GM21515 (cell line): ENCODE results near the gene DOK4.

Experiments
- ATAC-seq: cut with Tn5 transposase; IDR thresholded peaks from one replicate; pipeline ENCODE4 v1.9.1; 2021; ENCODE audit not compliant: unreplicated experiment

The DOK4 gene

GRCh38 chr16:57478396-57479204 is 7.7 kb downstream of the DOK4 start:
- no peak for ATAC-seq

DNA sequence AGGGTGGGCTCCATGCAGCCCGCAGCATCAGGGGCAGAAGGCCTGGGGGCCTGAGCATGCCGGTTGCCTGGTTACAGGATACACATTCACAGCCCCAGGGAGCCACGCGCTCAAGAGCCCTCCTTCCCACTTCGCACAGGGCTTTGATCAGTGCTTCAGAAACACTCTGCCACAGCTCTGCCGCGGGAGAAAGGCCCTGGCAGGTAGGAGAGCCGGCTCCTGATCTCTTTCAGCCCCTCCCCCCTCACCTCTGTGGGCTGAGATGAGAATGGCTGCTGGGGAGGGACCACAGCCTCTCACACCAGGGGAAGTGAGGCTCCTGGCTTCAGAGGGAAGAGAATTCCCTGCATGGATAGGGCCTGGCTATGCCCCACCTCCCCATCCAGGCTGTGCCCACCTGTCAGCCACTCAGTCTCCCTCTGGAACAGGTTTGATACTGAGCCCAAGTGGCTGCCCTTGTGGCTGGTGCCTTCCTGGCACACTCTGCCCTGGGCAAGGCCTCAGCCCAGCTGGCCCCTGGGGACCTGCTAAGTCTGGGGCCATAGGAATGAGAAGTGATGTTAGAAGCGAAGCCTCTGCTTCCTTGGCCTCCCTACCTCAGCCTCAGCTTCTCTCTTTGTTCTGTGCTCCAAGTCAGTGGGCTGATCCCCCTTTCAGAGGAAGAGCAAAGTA is 8.6 kb downstream of the DOK4 start:
- ATAC-seq: no peak

DNA sequence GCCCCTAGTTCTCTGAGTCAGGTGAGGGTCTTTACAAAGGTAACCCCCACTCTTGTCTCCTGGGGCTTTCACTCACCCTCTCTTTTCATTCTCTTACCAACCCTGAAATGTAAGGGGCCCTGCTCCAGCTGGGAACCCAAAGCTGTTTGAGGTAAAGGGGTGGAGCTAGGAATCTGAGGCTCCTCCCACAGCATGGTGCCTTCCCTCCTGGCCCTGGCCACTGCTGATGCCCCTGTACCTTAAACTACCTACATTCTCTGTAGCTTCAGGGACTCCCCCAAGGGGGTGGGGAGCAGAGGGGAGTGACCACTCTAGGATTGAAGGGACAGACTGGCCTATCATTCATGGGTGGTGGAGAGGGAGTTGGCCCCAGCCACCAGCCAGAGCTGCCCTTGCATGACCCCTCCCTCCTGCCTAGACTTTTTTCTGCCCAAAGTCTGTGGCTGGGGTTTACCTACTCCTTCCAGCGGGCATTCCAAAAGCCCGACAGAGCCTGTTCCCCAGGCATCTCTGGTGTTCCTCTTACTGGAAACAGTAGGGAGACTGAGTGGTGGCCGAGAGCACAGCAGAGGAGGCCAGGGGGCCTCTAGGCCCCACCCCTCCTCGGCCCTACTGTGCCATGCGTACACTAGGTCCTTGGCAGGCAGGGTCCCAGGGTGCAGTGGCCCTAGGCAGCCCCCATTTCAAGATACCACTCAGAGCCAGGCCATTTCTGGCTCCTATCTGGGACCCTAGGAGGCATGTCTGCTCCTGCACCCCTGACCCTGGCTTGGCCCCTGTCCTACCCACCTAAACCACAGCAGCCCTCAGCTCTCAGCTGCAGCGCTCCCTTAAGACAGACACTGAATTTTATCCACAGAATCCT is 9.5 kb downstream of the DOK4 start:
- ATAC-seq: no peak

GRCh38 chr16:57475711-57476339 is 10.5 kb downstream of the DOK4 start:
- peak; percentile 86 for ATAC-seq

DNA sequence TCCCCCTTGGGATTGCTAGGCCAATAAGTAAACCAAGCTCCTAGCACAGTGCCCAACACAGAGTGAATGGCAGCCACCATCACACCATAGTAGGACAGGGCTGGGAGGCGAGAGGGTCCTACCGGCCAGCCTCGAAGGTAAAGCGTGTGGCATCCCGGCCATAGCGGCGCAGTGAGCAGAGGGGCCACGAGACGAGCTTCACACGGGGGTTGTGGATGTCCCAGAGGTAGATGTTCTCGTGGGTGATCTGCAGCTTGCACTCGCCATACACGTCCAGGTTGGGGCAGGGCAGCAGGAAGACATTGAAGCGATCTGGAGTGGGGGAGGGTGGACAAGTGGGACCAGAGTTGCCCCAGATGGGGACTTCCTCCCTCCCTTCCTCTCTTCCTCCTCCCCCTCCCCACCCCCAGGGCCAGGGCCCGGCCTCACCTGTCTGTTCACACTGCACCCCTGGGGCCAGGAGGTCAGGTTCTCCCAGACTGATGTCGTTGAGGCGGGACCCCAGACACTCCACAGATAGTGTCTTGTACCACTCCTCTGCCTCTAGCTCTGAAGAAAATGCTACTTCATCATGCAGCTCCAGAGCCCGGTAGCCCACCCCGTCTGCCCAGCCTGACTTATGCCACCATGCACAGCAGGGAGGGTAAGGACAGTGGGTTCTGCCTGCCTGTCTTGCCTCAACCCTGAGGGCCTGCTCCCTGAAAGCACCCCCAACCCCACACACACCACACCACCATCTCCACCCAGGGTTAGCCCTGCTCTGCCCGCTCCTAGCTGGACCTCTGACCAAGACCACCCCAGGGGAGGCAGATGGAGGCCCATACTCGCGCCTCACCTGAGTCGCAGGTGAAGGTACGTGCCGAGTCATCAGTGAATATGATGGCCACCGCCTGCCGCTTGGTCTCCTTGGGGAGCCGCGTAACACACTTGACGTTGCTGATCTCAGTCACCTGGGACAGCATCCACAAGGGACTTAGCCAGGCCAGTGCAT is 11.3 kb downstream of the DOK4 start:
- no peak for ATAC-seq

DNA sequence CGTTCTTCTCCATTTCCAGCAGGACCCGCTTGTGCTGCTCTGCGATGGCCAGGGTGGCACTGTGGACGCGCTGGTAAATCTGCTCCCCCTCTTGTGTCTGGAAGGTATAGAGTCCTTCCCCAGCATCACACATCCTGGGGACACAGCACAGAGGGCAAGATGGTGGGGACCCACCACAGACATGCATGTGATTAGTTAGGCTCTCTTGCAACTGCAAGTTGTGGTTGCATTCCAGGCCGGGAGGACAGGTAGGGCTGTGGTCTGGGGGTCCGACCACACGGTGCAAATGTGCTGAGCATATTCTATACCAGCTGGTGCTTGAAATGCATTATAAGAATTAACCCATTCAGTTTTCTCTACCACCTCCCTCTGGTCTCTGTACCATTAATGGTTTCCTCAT is 12.4 kb downstream of the DOK4 start:
- no peak for ATAC-seq

GRCh38 chr16:57473176-57473840 is 13.0 kb downstream of the DOK4 start:
- no peak for ATAC-seq

DNA sequence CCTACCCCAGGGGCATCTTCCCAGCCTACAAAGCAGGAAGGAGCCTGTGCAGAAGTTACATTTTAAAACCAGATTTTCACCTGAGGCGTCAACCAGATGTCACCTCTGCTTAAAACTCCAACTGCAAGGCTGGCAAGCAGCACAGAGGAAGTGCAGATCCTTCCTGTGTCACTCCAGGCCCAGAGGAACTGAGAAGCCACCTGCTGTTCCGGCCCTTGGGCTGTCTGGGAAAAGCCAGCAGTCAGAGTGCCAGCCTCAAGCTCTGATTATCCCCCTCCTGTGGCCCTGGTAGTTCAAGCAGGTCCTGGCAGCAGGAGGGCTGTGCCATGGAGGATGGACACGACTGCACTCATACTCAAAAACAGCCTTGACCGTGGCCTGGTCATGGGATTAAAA is 13.6 kb downstream of the DOK4 start:
- no peak for ATAC-seq

GRCh38 chr16:57471852-57472664 is 14.2 kb downstream of the DOK4 start:
- no peak for ATAC-seq

DNA sequence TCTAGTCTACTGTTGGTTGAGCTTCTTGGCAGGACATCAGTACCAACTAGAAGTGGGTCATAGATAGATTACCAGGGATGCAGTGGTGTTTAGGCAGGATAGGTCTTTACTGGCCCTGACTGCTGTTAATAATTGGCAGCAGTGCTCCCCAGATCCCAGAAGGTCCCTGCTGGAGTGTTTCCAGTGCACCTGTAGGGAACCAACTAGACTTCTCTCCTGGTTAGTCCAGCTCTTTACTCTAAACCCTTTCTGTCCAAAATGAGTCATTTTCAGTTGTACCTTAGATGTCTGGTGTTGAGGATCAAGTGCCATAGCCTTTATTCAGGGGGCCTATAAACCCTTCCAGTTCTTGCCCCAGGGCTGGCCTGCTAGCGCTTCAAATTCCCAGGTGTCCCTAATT is 15.1 kb downstream of the DOK4 start:
- ATAC-seq: no peak

DNA sequence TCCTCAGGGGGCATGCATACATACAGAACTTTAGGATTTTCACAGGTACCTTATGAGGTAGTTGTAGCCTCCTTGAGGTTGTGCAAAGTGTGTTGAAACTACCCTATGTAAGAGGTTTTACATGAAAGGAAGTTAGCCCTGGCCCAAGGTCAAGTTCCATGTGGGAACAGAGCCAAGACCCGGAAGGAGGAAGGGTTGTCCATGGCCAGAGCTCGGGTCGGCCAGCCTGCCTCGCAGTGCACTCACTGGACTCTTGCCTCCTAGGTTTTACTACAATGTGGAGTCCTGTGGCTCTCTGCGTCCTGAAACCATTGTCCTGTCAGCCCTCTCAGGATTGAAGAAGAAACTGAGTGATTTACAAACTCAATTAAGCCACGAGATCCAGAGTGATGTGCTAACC is 15.6 kb downstream of the DOK4 start:
- no peak for ATAC-seq

- no peak for ATAC-seq
Observed at GRCh38 chr16:57469917-57470470, 16.3 kb downstream of the DOK4 start.

DNA sequence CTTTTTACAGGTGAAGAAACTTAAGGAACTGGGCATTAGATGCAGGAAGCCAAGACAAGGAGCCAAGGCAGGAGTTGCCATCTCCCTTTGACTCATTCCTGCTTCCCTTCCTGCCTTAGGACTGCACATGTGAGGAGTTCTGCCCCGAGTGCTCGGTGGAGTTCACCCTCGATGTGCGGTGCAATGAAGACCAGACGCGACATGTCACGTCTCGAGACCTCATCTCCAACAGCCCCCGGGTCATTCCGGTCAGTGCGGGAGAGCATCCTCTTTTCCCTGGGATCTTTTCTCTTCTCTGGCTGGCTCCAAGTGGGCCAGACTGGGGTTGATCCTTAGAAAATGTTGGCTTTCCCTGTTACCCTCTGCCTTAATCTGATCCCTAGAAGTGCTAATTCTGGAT is 17.2 kb downstream of the DOK4 start:
- ATAC-seq: no peak

GRCh38 chr16:57468346-57468745 is 17.9 kb downstream of the DOK4 start:
- no peak for ATAC-seq

DNA sequence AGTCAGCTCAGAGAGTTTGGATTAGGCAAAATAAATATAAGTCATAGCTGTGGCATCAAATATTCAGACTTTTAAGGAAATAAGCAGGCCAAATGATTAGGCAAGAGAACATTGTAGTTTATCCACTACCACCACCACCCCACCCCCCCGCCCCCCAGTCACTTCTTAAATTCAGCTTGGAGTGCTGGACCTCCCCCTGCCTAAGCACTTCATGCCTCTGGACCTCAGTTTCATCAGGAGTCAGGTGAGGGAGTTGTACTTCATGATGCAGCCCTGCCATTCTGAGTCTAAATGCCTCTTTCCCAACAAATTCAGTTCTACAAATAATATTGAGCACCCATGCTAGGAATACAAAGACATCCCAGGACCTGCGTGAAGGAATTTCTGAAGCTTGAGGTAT is 21.8 kb downstream of the DOK4 start:
- ATAC-seq: no peak

DNA sequence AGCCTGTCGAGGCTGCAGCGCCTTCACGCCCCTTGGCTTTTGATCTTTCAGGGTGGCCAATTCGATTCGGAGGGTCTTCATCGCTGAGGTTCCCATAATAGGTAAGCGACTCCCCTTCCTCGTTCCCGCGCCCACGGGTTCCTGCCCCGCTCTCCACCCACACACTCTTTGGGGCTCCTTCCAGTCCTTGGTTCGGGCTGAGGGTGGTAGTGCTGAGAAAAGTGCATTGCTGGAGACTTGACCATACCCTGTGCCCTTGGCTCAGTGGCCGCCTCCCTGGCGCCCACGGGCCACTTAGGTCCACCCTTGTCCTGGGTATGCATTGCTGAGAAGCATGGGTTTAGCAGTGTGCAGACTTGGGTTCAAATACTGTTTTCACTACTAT is 23.3 kb downstream of the DOK4 start:
- ATAC-seq: no peak

- ATAC-seq: peak; percentile 86
Observed at GRCh38 chr16:57462209-57462977, 23.9 kb downstream of the DOK4 start, which contains the start of gene POLR2C. Gene POLR2C (plus strand): TSS chr16:57462679. CDS start chr16:57462725, 46 bp downstream.
